Sigmoid colon (tissue), 7 donors: ENCODE data around the gene GPBAR1. TPM values are rescaled to one million over a fixed set of nuclear protein-coding genes. Genes with fewer than 3 reads are reported as not detected.

Experiments
- DNase-seq: peaks from one replicate; pipeline ENCODE4 v3.0.0-alpha.2; 2019
- H3K27ac ChIP-seq, 4 donors: fragments of 200-600 bp; sonication (generic); one replicate each; pipeline ENCODE4 v1.5.1; 2016 to 2019; ENCODE audit warnings: mild to moderate bottlenecking in 1 of 4
- H3K27me3 ChIP-seq, 3 donors: fragments of 200-600 bp; sonication (generic); one replicate each; pipeline ENCODE4 v1.5.1; 2019; ENCODE audit warnings: mild to moderate bottlenecking in 1 of 3
- H3K36me3 ChIP-seq, 4 donors: fragments of 200-600 bp; sonication (generic); one replicate each; pipeline ENCODE4 v1.5.1; 2016 to 2019
- H3K4me1 ChIP-seq, 4 donors: fragments of 200-600 bp; sonication (generic); one replicate each; pipeline ENCODE4 v1.5.1; 2017 to 2019
- H3K4me3 ChIP-seq, 4 donors: fragments of 200-600 bp; sonication (generic); one replicate each; pipeline ENCODE4 v1.5.1; 2017 to 2019; ENCODE audit warnings: mild to moderate bottlenecking in 2 of 4, moderate library complexity in 1 of 4
- H3K9me3 ChIP-seq, 4 donors: fragments of 200-600 bp in 3 of 4; sonication (generic) in 3 of 4; one replicate each; pipeline versions ENCODE4 v1.5.1 to v1.6.1; 2013 to 2019
- EP300 ChIP-seq, 4 donors: sonication (generic); formaldehyde crosslinking; IDR thresholded peaks; one replicate each; pipeline ENCODE4 v1.6.1; 2017; ENCODE audit warnings: antibody characterized with exemption in 4 of 4
- POLR2A ChIP-seq, 2 donors: fragments of 450-650 bp; IDR thresholded peaks; one replicate each; pipeline ENCODE4 v1.6.1; 2016; ENCODE audit warnings: antibody characterized with exemption in 2 of 2, mild to moderate bottlenecking in 2 of 2, moderate library complexity in 2 of 2
- POLR2AphosphoS5 ChIP-seq, 4 donors: sonication (generic); formaldehyde crosslinking; IDR thresholded peaks; one replicate each; pipeline ENCODE4 v1.6.1; 2017; ENCODE audit warnings: antibody characterized with exemption in 4 of 4
- WGBS, 2 donors: extraction: QIAGEN DNeasy Blood & Tissue Kit; methylation state at CpG; one replicate each; pipeline ENCODE4 v1.1.7; 2013; 5-methylcytosine and 5-hydroxymethylcytosine counted together
- intact Hi-C: fragments of 100-400 bp; cut with DNase I; formaldehyde crosslinking; loops from one replicate; pipeline ENCODE4 v1.15.1; 2023
- polyA plus RNA-seq, 3 donors: library from polyadenylated mRNA; stranded (reverse); fragments of 200-250 nt; gene quantifications; one replicate each; pipeline ENCODE4 v1.2.3, GENCODE V29; 2013
- total RNA-seq, 4 donors: library from RNA; depleted of rRNA; stranded (reverse); fragments of >200 nt; gene quantifications; one replicate each; pipeline ENCODE4 v1.1.0, GENCODE V29; 2016
- TF ChIP-seq, protein P1 (sequence below), 4 experiments: fragments of 450-650 bp in 3 of 4; fragments of 200-600 bp in 1 of 4; IDR thresholded peaks; one replicate each; pipeline ENCODE4 v1.5.1; 2016 to 2019; ENCODE audit warnings: antibody characterized with exemption in 4 of 4, mild to moderate bottlenecking in 3 of 4, moderate library complexity in 2 of 4
- donor health status: healthy with polysubstance abuse.
- donor health status: Bipolar disorder and iron deficiency.
- donor health status: healthy.

GPBAR1 gene
- total and polyA plus RNA-seq, 7 donors = 0.60 to 7.1 (median 3.1) TPM

DNA sequence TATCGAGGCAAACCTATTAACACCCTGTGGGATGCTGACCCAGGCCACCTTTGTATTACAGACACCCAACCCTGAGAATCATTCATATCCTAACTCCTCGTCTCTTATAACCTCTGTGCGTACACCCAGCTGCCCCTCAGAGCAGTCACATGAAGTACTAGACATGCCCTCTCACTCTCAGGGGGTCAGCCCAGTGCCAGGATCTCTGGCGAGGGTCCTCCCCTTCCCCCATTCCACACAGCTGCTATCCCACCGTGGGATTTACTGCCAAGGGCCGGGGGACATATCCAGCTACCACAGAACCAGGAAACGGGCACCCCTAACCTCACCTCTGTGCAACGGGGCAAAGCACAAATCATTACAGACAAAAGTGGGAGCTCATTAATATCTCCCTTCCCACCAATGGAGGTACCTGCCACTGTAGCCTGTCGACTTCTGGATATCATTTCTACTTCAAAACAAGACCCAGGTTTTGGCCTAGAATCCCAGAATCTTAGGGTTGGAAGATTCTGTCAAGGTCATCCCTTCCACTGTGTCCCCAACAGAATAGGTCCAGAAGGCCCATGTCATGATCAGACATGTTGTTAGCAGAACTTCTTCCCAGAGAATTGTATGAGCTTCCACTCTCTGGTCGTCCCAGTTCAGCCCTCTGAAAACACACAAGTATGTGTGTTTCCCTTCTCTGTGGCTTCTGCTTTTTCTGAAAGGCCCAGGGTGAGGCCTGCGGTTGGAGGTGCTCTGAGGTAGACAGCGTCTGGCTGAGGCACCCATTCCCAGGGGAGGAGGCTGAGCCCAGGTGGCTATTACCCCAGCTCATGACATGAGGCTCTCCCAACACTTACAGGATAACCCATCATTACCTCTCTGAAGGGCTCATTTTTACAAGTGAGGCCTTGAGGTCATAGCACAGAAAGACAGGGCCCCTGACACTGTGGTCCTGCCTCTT is 29.8 kb downstream of the GPBAR1 start:
- intact Hi-C loops = loop anchor here (5.0 to 10.0 kb wide), 4 partner anchors 77 to 354 kb away; partner anchors contain the start of genes CNOT9 and USP37

DNA sequence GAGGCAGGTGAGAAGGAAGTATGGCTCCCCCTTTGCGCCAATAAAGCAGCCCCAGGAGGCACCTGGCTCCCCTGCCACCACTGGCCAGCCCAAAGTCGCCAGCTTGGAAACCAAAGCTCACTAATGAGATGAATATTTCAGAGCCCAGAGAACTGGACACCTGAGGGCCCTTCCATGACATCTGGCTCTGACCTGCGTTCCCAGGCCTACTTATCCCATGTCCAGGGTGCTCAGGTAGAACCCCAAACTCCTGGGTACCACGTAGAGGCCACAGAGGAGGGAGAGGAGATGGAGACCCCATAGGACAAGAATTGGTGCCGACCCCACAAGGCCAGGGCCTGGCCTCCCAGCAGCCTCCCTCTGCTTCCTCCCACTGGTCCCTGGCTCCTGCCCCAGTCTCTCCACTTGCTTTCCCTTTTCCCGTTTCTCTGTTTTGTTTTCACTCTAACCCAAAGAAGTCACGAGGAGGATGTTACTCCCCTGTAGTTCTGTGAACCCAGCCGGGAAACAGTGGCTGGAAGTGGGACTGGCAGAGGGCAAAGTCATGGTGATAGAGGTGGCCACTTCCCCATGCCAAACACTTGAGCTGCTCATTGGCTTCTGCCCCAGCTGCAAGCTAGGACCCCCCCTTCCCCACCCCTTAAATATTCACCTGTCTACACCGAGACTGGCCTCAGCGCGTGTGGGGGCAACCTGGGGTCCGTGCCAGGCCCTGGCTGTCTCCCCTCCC is 30.7 kb downstream of the GPBAR1 start:
- Histone ChIP-seq H3K9me3 (no peaks in the 10 kb centered on the region), H3K27ac (peak overlapping the region; percentile 91 to 99 (median 96)), H3K4me1 (peaks cover 0 to 57% (median 55%) of the 10 kb centered on the region in 4 donors), H3K4me3 (peak overlapping the region; percentile 67 to 97 (median 86)), H3K27me3 (no peaks in the 10 kb centered on the region), H3K36me3 (no peaks in the 10 kb centered on the region)
- no peak for DNase-seq
- intact Hi-C loops = loop anchor here (2.0 to 10.0 kb wide), 5 partner anchors 76 to 353 kb away; partner anchors contain the start of genes CNOT9 and USP37
- WGBS, 2 donors = 29% methylated on average over 12 of the region's 12 CpGs
- TF ChIP-seq POLR2A (IDR thresholded peaks at IDR 0.05) (no peak), EP300 (IDR thresholded peaks at IDR 0.05) (no peak), POLR2AphosphoS5 (IDR thresholded peaks at IDR 0.05) (peak in 3 of 4 donors; percentile 24 to 36 (median 29))
- TF ChIP-seq, protein P1, sequence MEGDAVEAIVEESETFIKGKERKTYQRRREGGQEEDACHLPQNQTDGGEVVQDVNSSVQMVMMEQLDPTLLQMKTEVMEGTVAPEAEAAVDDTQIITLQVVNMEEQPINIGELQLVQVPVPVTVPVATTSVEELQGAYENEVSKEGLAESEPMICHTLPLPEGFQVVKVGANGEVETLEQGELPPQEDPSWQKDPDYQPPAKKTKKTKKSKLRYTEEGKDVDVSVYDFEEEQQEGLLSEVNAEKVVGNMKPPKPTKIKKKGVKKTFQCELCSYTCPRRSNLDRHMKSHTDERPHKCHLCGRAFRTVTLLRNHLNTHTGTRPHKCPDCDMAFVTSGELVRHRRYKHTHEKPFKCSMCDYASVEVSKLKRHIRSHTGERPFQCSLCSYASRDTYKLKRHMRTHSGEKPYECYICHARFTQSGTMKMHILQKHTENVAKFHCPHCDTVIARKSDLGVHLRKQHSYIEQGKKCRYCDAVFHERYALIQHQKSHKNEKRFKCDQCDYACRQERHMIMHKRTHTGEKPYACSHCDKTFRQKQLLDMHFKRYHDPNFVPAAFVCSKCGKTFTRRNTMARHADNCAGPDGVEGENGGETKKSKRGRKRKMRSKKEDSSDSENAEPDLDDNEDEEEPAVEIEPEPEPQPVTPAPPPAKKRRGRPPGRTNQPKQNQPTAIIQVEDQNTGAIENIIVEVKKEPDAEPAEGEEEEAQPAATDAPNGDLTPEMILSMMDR (IDR thresholded peaks at IDR 0.05) = no peak

More for the DNA sequence above, 29.8 kb downstream of the GPBAR1 start:
- H3K27ac ChIP-seq = peak overlapping the region; percentile 91 to 99 (median 96)
- no peaks in the 10 kb centered on the region for H3K9me3 ChIP-seq
- WGBS, 2 donors = 34 to 36% methylated on average over 12 of the region's 12 CpGs
- TF ChIP-seq EP300 (IDR thresholded peaks at IDR 0.05) (no peak), POLR2AphosphoS5 (IDR thresholded peaks at IDR 0.05) (no peak), POLR2A (IDR thresholded peaks at IDR 0.05) (no peak)
- TF ChIP-seq, protein P1 (IDR thresholded peaks at IDR 0.05) = no peak
- no peaks in the 10 kb centered on the region for H3K27me3 ChIP-seq
- DNase-seq = no peak
- peaks cover 0 to 66% (median 64%) of the 10 kb centered on the region in 4 donors for H3K4me1 ChIP-seq
- no peaks in the 10 kb centered on the region for H3K36me3 ChIP-seq
- peak overlapping the region; percentile 67 to 97 (median 86) for H3K4me3 ChIP-seq

DNA sequence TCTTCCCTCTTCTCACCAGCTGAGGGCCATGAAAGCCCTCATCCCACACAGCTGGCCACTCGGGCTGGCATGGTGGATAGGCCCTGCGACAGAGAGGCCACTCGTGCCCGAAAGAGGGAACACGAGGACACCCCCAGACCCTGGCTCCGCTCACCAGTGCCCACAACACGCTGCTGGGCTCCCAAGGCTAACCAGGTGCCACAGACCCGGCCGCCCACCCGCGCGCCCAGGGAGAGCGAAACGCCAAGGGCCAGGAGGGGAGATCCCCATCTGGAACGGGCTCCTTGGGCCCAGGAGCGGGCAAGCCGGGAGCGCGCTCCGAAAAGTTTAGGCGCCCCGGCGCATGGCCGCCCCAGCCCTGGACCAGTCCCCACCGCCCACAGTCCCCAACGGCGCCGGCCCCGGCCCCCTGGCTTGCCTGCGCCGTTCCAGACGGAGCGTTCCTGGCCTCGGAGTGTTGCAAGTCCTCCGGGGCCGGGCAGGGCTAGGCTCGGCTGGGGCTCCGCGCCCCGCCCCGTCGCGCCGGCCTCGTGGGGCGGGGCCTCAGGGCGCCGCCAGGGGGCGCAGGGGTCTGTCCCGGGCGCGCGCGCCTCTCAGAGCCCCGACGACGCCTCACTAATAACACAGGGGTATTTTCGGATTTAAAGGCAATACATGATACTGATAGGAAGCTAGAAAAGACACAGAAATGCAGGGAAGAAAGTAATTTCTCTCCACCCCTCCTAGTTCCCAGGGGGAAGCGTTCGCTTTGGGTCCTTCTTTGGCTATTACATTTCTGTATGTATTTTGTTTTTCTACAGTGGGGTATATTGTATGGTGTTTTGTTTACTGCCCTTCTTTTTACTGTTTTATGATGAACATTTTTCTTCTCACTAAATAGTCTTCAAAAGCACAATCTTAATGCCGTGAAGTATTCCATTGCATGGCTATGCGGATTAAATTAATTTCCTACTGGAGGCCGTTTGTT is 31.5 kb downstream of the GPBAR1 start, which contains the start of gene TMBIM1:
Gene TMBIM1, minus strand, starts transcription at position 456 of the 967 bp plus-strand sequence. CDS start 10,362 bp downstream, outside the sequence.
- WGBS, 2 donors = 8 to 11% methylated on average over 63 of the region's 63 CpGs
- Histone ChIP-seq H3K4me1 (peaks cover 0 to 50% (median 47%) of the 10 kb centered on the region in 4 donors), H3K36me3 (no peaks in the 10 kb centered on the region), H3K4me3 (peak within 1 kb of the TSS; percentile 67 to 97 (median 86)), H3K27me3 (no peaks in the 10 kb centered on the region), H3K27ac (peak within 1 kb of the TSS; percentile 91 to 99 (median 96)), H3K9me3 (no peaks in the 10 kb centered on the region)
- intact Hi-C loops = loop anchor here (2.0 to 10.0 kb wide), 5 partner anchors 75 to 352 kb away; partner anchors contain the start of genes CNOT9 and USP37
- peak; percentile 66 to 82 for TF ChIP-seq POLR2A (IDR thresholded peaks at IDR 0.05)
- peak; percentile 86 to 92 (median 89) for TF ChIP-seq POLR2AphosphoS5 (IDR thresholded peaks at IDR 0.05)
- no peak for TF ChIP-seq EP300 (IDR thresholded peaks at IDR 0.05)
- TF ChIP-seq, protein P1 (IDR thresholded peaks at IDR 0.05) = peak in 2 of 4 experiments; percentile 30 to 93
- peak; percentile 91 for DNase-seq
